CD14-positive monocyte (primary cell): ENCODE measurements around the gene BCO1. TPM values are rescaled to one million over a fixed set of nuclear protein-coding genes. Genes with fewer than 3 reads are reported as not detected.

Experiments used
- DNase-seq, 3 donors: peaks; one replicate each; pipeline ENCODE4 v3.0.0-alpha.2; 2011 to 2022
- H2AFZ ChIP-seq: 2 replicates; pipeline ENCODE4 v1.6.0; 2012; ENCODE audit warnings: mild to moderate bottlenecking, low read depth, low read length, inconsistent platforms; ENCODE audit not compliant: insufficient read depth, poor library complexity, severe bottlenecking
- H3K27ac ChIP-seq, 2 donors: 1 replicate in 1 of 2; 2 replicates in 1 of 2; pipeline ENCODE4 v1.5.1; 2012 to 2013; ENCODE audit warnings: low read length in 2 of 2, control low read depth in 1 of 2, inconsistent platforms in 1 of 2, low read depth in 1 of 2, mild to moderate bottlenecking in 1 of 2
- H3K27me3 ChIP-seq, 2 donors: one replicate each; pipeline versions ENCODE4 v1.6.0 to v1.6.1; 2011 to 2013; ENCODE audit warnings: low read length in 2 of 2; ENCODE audit not compliant: control insufficient read depth in 2 of 2, insufficient read depth in 2 of 2
- H3K36me3 ChIP-seq, 2 donors: replicated peaks in 1 of 2; 1 replicate in 1 of 2; 2 replicates in 1 of 2; pipeline versions ENCODE4 v1.5.1 to v1.6.1; 2012 to 2013; ENCODE audit warnings: low read length in 2 of 2, control low read depth in 1 of 2, inconsistent platforms in 1 of 2, mild to moderate bottlenecking in 1 of 2; ENCODE audit not compliant: insufficient read depth in 2 of 2, control insufficient read depth in 1 of 2
- H3K4me1 ChIP-seq, 2 donors: 1 replicate in 1 of 2; 2 replicates in 1 of 2; pipeline versions ENCODE4 v1.5.1 to v1.6.1; 2012 to 2013; ENCODE audit warnings: low read length in 2 of 2, control low read depth in 1 of 2, inconsistent platforms in 1 of 2, mild to moderate bottlenecking in 1 of 2, moderate library complexity in 1 of 2; ENCODE audit not compliant: insufficient read depth in 2 of 2, control insufficient read depth in 1 of 2
- H3K4me2 ChIP-seq: replicated peaks from 2 replicates; pipeline ENCODE3; 2012; ENCODE audit warnings: low read length, moderate library complexity, mild to moderate bottlenecking; ENCODE audit not compliant: poor library complexity, severe bottlenecking; ENCODE audit errors: extremely low read depth
- H3K4me3 ChIP-seq, 3 experiments: fragments of 200-600 bp in 1 of 3; sonication (generic) in 1 of 3; replicated peaks in 1 of 3; 1 replicate in 2 of 3; 2 replicates in 1 of 3; pipeline ENCODE4 v1.5.1; 2011 to 2013; ENCODE audit warnings: low read length in 3 of 3, mild to moderate bottlenecking in 3 of 3, control low read depth in 2 of 3, low read depth in 2 of 3, inconsistent platforms in 1 of 3, moderate library complexity in 1 of 3
- H3K79me2 ChIP-seq: 2 replicates; pipeline ENCODE4 v1.6.0; 2012; ENCODE audit warnings: mild to moderate bottlenecking, control low read depth, inconsistent platforms, low read length, moderate library complexity; ENCODE audit not compliant: insufficient read depth
- H3K9ac ChIP-seq: 2 replicates; pipeline ENCODE4 v1.6.0; 2017; ENCODE audit warnings: low read length, mild to moderate bottlenecking; ENCODE audit not compliant: insufficient read depth, poor library complexity, severe bottlenecking
- H3K9me3 ChIP-seq, 2 donors: replicated peaks in 1 of 2; 1 replicate in 1 of 2; 2 replicates in 1 of 2; pipeline versions ENCODE4 v1.5.1 to v1.6.1; 2012 to 2013; ENCODE audit warnings: low read length in 2 of 2, control low read depth in 1 of 2; ENCODE audit not compliant: control insufficient read depth in 1 of 2, insufficient read depth in 1 of 2
- H4K20me1 ChIP-seq: 2 replicates; pipeline ENCODE4 v1.6.0; 2012; ENCODE audit warnings: mild to moderate bottlenecking, low read length, control low read depth, moderate library complexity; ENCODE audit not compliant: insufficient read depth
- H3K27ac Mint-ChIP-seq, 7 donors: one replicate each; pipeline ENCODE4 v1.8.0; 2020; ENCODE audit warnings: mild to moderate bottlenecking in 7 of 7, mixed read lengths in 7 of 7, moderate library complexity in 6 of 7, inconsistent platforms in 2 of 7
- H3K27me3 Mint-ChIP-seq, 3 donors: one replicate each; pipeline ENCODE4 v1.8.0; 2021 to 2022; ENCODE audit warnings: low read depth in 3 of 3, mild to moderate bottlenecking in 3 of 3, mixed read lengths in 3 of 3, moderate library complexity in 3 of 3, inconsistent platforms in 1 of 3
- H3K36me3 Mint-ChIP-seq, 2 donors: one replicate each; pipeline ENCODE4 v1.8.0; 2020; ENCODE audit warnings: mixed read lengths in 2 of 2, inconsistent platforms in 1 of 2, mild to moderate bottlenecking in 1 of 2
- H3K4me1 Mint-ChIP-seq: one replicate; pipeline ENCODE4 v1.8.0; 2020; ENCODE audit warnings: mild to moderate bottlenecking, mixed read lengths
- H3K4me3 Mint-ChIP-seq, 2 donors: one replicate each; pipeline ENCODE4 v1.8.0; 2020; ENCODE audit warnings: mild to moderate bottlenecking in 2 of 2, mixed read lengths in 2 of 2, moderate library complexity in 1 of 2
- H3K9me3 Mint-ChIP-seq, 7 donors: one replicate each; pipeline ENCODE4 v1.8.0; 2020 to 2022; ENCODE audit warnings: mixed read lengths in 7 of 7, mild to moderate bottlenecking in 6 of 7, moderate library complexity in 6 of 7, inconsistent platforms in 2 of 7
- CTCF ChIP-seq: fragments of 200-600 bp; IDR thresholded peaks from one replicate; pipeline ENCODE4 v1.8.0; 2022; ENCODE audit warnings: antibody characterized with exemption, mild to moderate bottlenecking
- WGBS: methylation state at CpG from one replicate; pipeline ENCODE4 v1.1.5; 2013; ENCODE audit warnings: missing lambda C conversion rate; ENCODE audit not compliant: insufficient coverage; 5-methylcytosine and 5-hydroxymethylcytosine counted together
- intact Hi-C, 2 donors: fragments of 100-400 bp; cut with micrococcal nuclease; formaldehyde crosslinking; loops; one replicate each; pipeline versions ENCODE4 v1.15.0 to v1.15.1; 2023
- polyA plus RNA-seq, 3 donors: library from polyadenylated mRNA; depleted of rRNA in 1 of 3; unstranded in 2 of 3; stranded (reverse) in 1 of 3; fragments of 300-500 nt in 2 of 3; fragments of >200 nt in 1 of 3; fragmentation: Illumina TruSeq in 2 of 3; gene quantifications; 1 replicate in 2 of 3; 2 replicates in 1 of 3; pipeline ENCODE4 v1.2.3, GENCODE V29; 2012 to 2021

BCO1 gene
- polyA plus RNA-seq, 3 donors, result not detected

- intact Hi-C loops, result no loop called here
- H3K4me1 ChIP-seq, result no peaks in the 10 kb centered on the region
- H2AFZ ChIP-seq, result no peak overlapping the region
- peaks cover 0 to 2% (median 0%) of the 10 kb centered on the region in 7 donors for H3K9me3 Mint-ChIP-seq
- H3K36me3 ChIP-seq, result no peaks in the 10 kb centered on the region
- H4K20me1 ChIP-seq, result no peaks in the 10 kb centered on the region
- no peaks in the 10 kb centered on the region for H3K36me3 Mint-ChIP-seq
- H3K4me2 ChIP-seq, result no peak overlapping the region
- no peaks in the 10 kb centered on the region for H3K9me3 ChIP-seq
- no peak overlapping the region for H3K4me3 ChIP-seq
- H3K4me3 Mint-ChIP-seq, result no peak overlapping the region
- no peaks in the 10 kb centered on the region for H3K4me1 Mint-ChIP-seq
- H3K27ac Mint-ChIP-seq, result no peak overlapping the region
- H3K79me2 ChIP-seq, result no peaks in the 10 kb centered on the region
- no peak overlapping the region for H3K27ac ChIP-seq
- WGBS, result 93% methylated on average over 9 of the region's 9 CpGs
- no peak for DNase-seq
- H3K27me3 Mint-ChIP-seq, result peaks cover 8 to 12% (median 9%) of the 10 kb centered on the region in 3 donors
- H3K9ac ChIP-seq, result no peak overlapping the region
- no peaks in the 10 kb centered on the region for H3K27me3 ChIP-seq
- TF ChIP-seq CTCF, result no peak
Observed at GRCh38 chr16:81291117-81291516, 52.6 kb downstream of the BCO1 start.

- Histone ChIP-seq H3K9me3 (no peaks in the 10 kb centered on the region), H3K79me2 (no peaks in the 10 kb centered on the region), H3K27ac (no peak overlapping the region), H3K4me2 (no peak overlapping the region), H3K36me3 (no peaks in the 10 kb centered on the region), H3K9ac (no peak overlapping the region), H2AFZ (no peak overlapping the region), H3K4me1 (no peaks in the 10 kb centered on the region), H4K20me1 (no peaks in the 10 kb centered on the region), H3K4me3 (no peak overlapping the region), H3K27me3 (no peaks in the 10 kb centered on the region)
- Mint-ChIP-seq H3K27me3 (peaks cover 9 to 17% (median 13%) of the 10 kb centered on the region in 3 donors), H3K36me3 (no peaks in the 10 kb centered on the region), H3K27ac (no peak overlapping the region), H3K9me3 (peaks cover 0 to 3% (median 0%) of the 10 kb centered on the region in 7 donors), H3K4me3 (no peak overlapping the region), H3K4me1 (no peaks in the 10 kb centered on the region)
- TF ChIP-seq CTCF, result no peak
- WGBS, result 100% methylated on average over 2 of the region's 5 CpGs
- intact Hi-C loops, result no loop called here
- no peak for DNase-seq
Observed at GRCh38 chr16:81292936-81293335, 54.4 kb downstream of the BCO1 start.
